RWPE2 (cell line): Measurements from ENCODE around the gene NBPF6.
"Not testable (repeated sequence)": the region's sequence is repeated elsewhere in the genome, so short reads cannot be mapped to it uniquely, and the experiment has no call there.

Source experiments
- ATAC-seq: fragments of 200-7000 bp; cut with Tn5 transposase; 3 replicates; pipeline ENCODE4 v1.9.1; 2021; ENCODE audit warnings: low read depth
- DNase-seq: peaks from one replicate; pipeline ENCODE4 v3.0.0-alpha.2; 2020; ENCODE audit warnings: low spot score
- H3K27ac ChIP-seq: fragments of 450-650 bp; 2 replicates; pipeline ENCODE4 v1.5.1; 2017; ENCODE audit warnings: mild to moderate bottlenecking; ENCODE audit not compliant: poor library complexity, severe bottlenecking
- H3K27me3 ChIP-seq: fragments of 250-450 bp; sonication (Bioruptor Pico); 2 replicates; pipeline ENCODE4 v1.5.1; 2021; ENCODE audit warnings: mild to moderate bottlenecking, moderate library complexity; ENCODE audit not compliant: insufficient read depth, poor library complexity, severe bottlenecking
- H3K36me3 ChIP-seq: fragments of 250-450 bp; sonication (Bioruptor Pico); 2 replicates; pipeline ENCODE4 v1.5.1; 2020; ENCODE audit warnings: low read depth, mild to moderate bottlenecking, moderate library complexity
- H3K4me1 ChIP-seq: fragments of 250-450 bp; sonication (Bioruptor Pico); 2 replicates; pipeline ENCODE4 v1.5.1; 2021; ENCODE audit warnings: mild to moderate bottlenecking, moderate library complexity; ENCODE audit not compliant: insufficient read depth, poor library complexity, severe bottlenecking
- H3K4me3 ChIP-seq: fragments of 250-450 bp; sonication (Bioruptor Pico); 2 replicates; pipeline ENCODE4 v1.5.1; 2021; ENCODE audit warnings: mild to moderate bottlenecking, moderate library complexity; ENCODE audit not compliant: severe bottlenecking
- H3K9me3 ChIP-seq: fragments of 250-450 bp; sonication (Bioruptor Pico); 2 replicates; pipeline ENCODE4 v1.5.1; 2021; ENCODE audit warnings: mild to moderate bottlenecking, moderate library complexity; ENCODE audit not compliant: severe bottlenecking
- TF ChIP-seq, protein P1 (sequence below): fragments of 450-650 bp; IDR thresholded peaks from one replicate; pipeline ENCODE4 v1.5.1; 2017; ENCODE audit warnings: mild to moderate bottlenecking, moderate library complexity; ENCODE audit not compliant: poor library complexity, severe bottlenecking

NBPF6 gene

DNA sequence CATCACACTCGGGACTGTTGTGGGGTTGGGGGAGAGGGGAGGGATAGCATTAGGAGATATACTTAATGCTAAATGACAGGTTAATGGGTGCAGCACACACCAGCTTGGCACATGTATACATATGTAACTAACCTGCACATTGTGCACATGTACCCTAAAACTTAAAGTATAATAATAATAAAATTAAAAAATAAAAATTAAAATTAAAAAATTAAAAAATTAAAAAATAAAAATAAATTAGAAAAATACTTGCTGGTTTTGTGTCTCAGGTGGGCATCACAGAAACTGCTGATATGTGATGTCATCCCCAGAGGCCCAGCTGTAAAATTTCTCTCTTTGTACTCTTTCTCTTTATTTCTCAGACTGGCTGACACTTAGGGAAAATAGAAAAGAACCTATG, 44.9 kb downstream of the NBPF6 start:
- not testable (repeated sequence) for H3K27me3 ChIP-seq, DNase-seq, H3K4me3 ChIP-seq, H3K4me1 ChIP-seq, H3K36me3 ChIP-seq, H3K9me3 ChIP-seq, H3K27ac ChIP-seq, ATAC-seq

DNA sequence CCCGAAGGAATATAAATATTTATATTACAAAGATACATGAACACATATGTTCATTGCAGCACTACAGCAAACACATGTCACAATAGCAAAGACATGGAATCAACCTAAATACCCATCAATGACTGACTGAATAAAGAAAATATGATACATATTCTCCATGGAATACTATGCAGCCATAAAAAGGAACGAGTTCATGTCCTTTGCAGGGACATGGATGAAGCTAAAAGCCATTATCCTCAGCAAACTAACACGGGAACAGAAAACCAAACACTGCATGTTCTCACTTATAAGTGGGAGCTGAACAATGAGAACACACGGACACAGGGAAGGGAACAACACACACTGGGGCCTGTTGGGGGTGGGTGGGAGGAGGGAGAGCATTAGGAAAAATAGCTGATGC, 46.7 kb downstream of the NBPF6 start:
- ATAC-seq, DNase-seq, H3K27ac ChIP-seq, H3K9me3 ChIP-seq, H3K4me3 ChIP-seq, H3K4me1 ChIP-seq, H3K27me3 ChIP-seq, H3K36me3 ChIP-seq: not testable (repeated sequence)

DNA sequence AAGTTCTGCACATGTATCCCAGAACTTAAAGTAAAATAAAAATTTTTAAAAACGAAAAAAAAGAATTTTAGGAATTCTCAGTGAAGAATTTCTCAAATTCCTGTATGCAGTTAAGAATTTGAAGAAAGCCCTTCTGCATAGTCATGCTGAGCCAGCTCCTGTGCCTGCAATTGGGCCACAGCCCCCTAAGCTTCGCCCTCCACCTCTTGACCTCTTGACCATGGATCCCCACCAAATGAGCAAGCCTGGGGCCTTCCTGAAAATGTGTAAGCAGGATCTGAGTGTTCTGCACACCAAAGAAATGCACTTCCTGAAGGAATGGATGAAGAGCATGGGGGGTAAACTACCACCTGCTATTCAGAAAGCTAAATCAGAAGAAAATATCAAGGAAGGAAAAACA, 52.0 kb downstream of the NBPF6 start:
- no peak overlapping the region for H3K27ac ChIP-seq
- no peaks in the 10 kb centered on the region for H3K9me3 ChIP-seq
- DNase-seq (no peak), ATAC-seq (no peak)
- H3K4me3 ChIP-seq = no peak overlapping the region
- peaks cover 6% of the 10 kb centered on the region for H3K4me1 ChIP-seq
- H3K36me3 ChIP-seq = no peaks in the 10 kb centered on the region
- H3K27me3 ChIP-seq = no peaks in the 10 kb centered on the region
- TF ChIP-seq, protein P1, sequence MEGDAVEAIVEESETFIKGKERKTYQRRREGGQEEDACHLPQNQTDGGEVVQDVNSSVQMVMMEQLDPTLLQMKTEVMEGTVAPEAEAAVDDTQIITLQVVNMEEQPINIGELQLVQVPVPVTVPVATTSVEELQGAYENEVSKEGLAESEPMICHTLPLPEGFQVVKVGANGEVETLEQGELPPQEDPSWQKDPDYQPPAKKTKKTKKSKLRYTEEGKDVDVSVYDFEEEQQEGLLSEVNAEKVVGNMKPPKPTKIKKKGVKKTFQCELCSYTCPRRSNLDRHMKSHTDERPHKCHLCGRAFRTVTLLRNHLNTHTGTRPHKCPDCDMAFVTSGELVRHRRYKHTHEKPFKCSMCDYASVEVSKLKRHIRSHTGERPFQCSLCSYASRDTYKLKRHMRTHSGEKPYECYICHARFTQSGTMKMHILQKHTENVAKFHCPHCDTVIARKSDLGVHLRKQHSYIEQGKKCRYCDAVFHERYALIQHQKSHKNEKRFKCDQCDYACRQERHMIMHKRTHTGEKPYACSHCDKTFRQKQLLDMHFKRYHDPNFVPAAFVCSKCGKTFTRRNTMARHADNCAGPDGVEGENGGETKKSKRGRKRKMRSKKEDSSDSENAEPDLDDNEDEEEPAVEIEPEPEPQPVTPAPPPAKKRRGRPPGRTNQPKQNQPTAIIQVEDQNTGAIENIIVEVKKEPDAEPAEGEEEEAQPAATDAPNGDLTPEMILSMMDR = no peak

DNA sequence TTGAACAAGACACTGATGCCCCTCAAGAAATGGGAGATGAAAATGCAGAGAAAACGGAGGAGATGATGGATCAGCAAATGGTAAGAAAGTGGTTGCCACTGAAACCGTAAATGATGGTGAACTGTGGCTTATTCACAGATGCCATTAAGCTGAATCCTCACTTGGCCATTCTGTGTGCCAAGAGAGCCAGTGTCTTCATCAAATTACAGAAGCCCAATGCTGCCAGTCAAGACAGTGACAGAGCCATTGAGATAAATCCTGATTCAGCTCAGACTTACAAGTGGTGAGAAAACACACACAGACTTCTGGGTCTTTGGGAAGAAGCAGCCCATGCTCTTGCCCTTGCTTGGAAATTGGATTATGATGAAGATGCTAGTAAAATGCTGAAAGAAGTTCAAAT, 52.5 kb downstream of the NBPF6 start:
- Histone ChIP-seq H3K27me3 (no peaks in the 10 kb centered on the region), H3K27ac (no peak overlapping the region), H3K4me1 (peaks cover 6% of the 10 kb centered on the region), H3K9me3 (no peaks in the 10 kb centered on the region), H3K4me3 (no peak overlapping the region), H3K36me3 (no peaks in the 10 kb centered on the region)
- no peak for ATAC-seq
- TF ChIP-seq, protein P1 = no peak
- DNase-seq = no peak

DNA sequence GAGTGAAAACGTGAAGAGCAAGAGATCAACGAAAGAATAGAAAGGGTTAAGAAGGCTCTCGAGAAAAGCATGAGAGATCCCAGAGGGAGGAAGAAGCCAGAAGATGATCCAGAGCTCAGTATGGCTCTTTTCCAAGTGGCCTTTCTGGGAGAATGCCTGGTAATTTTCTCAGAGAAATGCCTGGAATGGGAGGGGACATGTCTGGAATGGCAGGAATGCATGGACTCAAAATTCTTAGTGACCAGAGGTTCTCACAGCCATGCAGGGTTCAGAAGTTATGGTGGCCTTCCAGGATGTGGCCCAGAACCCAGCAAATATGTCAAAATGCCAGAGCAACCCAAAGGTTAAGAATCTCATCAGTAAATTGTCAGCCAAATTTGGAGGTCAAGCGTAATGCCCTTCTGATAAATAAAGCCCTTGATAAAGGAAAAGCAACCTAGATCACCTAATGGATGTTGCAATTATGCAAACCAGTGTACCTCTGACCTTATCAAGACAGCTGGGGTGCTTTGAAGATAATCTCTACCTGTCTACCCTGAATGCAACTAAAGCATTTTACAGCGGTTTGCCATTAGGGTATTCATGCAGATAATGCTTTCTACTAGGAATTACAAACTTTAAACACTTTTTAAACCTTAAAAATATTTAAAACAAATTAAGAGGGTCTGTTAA, 53.1 kb downstream of the NBPF6 start:
- TF ChIP-seq, protein P1 = no peak
- DNase-seq = no peak

DNA sequence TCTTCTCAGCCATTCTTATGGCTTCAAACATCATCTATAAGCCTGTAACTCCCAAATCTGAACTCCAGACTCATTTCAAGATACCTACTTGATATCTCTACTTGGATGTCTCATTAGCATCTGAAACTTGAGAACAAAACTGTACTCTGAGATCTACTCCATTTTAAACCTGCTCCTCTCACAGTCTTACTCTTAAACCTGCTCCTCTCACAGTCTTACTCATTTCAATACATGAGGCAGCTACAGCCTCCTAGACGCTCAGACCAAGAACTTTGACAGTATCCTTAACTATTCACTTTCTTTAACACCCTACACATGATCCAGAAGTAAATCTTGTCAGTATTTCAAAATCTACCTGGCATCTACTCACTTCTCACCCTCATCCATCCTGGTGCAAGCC, 54.3 kb downstream of the NBPF6 start:
- ATAC-seq = no peak
- no peak overlapping the region for H3K27ac ChIP-seq
- TF ChIP-seq, protein P1 = no peak
- H3K27me3 ChIP-seq = no peaks in the 10 kb centered on the region
- H3K9me3 ChIP-seq = no peaks in the 10 kb centered on the region
- no peak overlapping the region for H3K4me3 ChIP-seq
- no peak for DNase-seq
- no peaks in the 10 kb centered on the region for H3K36me3 ChIP-seq
- H3K4me1 ChIP-seq = peaks cover 6% of the 10 kb centered on the region

More for the DNA sequence above, 53.1 kb downstream of the NBPF6 start:
- Histone ChIP-seq H3K27ac (no peak overlapping the region), H3K27me3 (no peaks in the 10 kb centered on the region), H3K4me1 (peaks cover 6% of the 10 kb centered on the region), H3K4me3 (no peak overlapping the region), H3K9me3 (no peaks in the 10 kb centered on the region), H3K36me3 (no peaks in the 10 kb centered on the region)
- ATAC-seq = peak; percentile 41; the same call in 1 of the 3 replicates
